GM12878 (cell line): ENCODE data around the gene ST7. TPM values are rescaled to one million over a fixed set of nuclear protein-coding genes. Genes with fewer than 3 reads are reported as not detected.

Source experiments
- ATAC-seq: fragments of 200-7000 bp; cut with Tn5 transposase; 3 replicates; pipeline ENCODE4 v1.9.1; 2020; ENCODE audit warnings: mild to moderate bottlenecking, moderate library complexity
- BruUV-seq: library from RNA; stranded (reverse); fragments of 400-500 nt; replicated peaks from 2 replicates; lab custom pipeline; 2021; lab: Mats Ljungman, UMichigan
- CTCF ChIA-PET: fragments of 300-600 bp; sonication (Branson Sonifier 250); formaldehyde crosslinking; extraction: SDS; loops from one replicate; lab custom pipeline; 2021; ENCODE audit warnings: inconsistent platforms; lab: Yijun Ruan, JAX
- POLR2A ChIA-PET: fragments of 350-600 bp; formaldehyde crosslinking; extraction: SDS; loops from one replicate; lab custom pipeline; 2021; ENCODE audit warnings: inconsistent platforms; lab: Charles Lee
- RAD21 ChIA-PET: fragments of 300-600 bp; sonication (Branson Sonifier 250); formaldehyde crosslinking; loops from one replicate; lab custom pipeline; 2023; ENCODE audit warnings: antibody characterized with exemption; ENCODE audit not compliant: unreplicated experiment; lab: Charles Lee
- SMC1A ChIA-PET: fragments of 300-600 bp; sonication (Branson Sonifier 250); formaldehyde crosslinking; loops from one replicate; lab custom pipeline; 2023; ENCODE audit not compliant: unreplicated experiment, uncharacterized antibody; lab: Charles Lee
- DNase-seq: peaks from one replicate; pipeline ENCODE4 v3.0.0-alpha.2; 2011; ENCODE audit warnings: low read depth, low spot score
- FAIRE-seq: peaks from 3 replicates; lab custom pipeline; 2011; peaks lifted over from hg19 to GRCh38; lab: Jason Lieb, UNC
- H2AFZ ChIP-seq: 2 replicates; pipeline ENCODE4 v1.6.0; 2011; ENCODE audit warnings: low read depth, low read length, control low read depth; ENCODE audit not compliant: control insufficient read depth
- H3K27ac ChIP-seq: 2 replicates; pipeline ENCODE4 v1.5.1; 2011; ENCODE audit warnings: control low read depth; ENCODE audit not compliant: control insufficient read depth, insufficient read depth
- H3K27me3 ChIP-seq, 2 experiments: replicated peaks in 1 of 2; 2 replicates each; pipeline versions ENCODE4 v1.6.0 to v1.6.1; 2011; ENCODE audit warnings: low read length in 1 of 2; ENCODE audit not compliant: control insufficient read depth in 2 of 2, insufficient read depth in 2 of 2
- H3K36me3 ChIP-seq, 2 experiments: 2 replicates each; pipeline ENCODE4 v1.5.1; 2011; ENCODE audit warnings: low read length in 1 of 2; ENCODE audit not compliant: control insufficient read depth in 2 of 2, insufficient read depth in 2 of 2
- H3K4me1 ChIP-seq: 2 replicates; pipeline ENCODE4 v1.6.1; 2011; ENCODE audit warnings: mild to moderate bottlenecking, low read length, moderate library complexity, mixed read lengths; ENCODE audit not compliant: control insufficient read depth, insufficient read depth
- H3K4me2 ChIP-seq: 2 replicates; pipeline ENCODE4 v1.6.0; 2011; ENCODE audit warnings: control low read depth; ENCODE audit not compliant: control insufficient read depth, insufficient read depth
- H3K4me3 ChIP-seq: fragments of 200-600 bp; sonication (generic); 2 replicates; pipeline ENCODE4 v1.5.1; 2016
- H3K79me2 ChIP-seq: 2 replicates; pipeline ENCODE4 v1.6.0; 2011; ENCODE audit warnings: low read length; ENCODE audit not compliant: control insufficient read depth, insufficient read depth
- H3K9ac ChIP-seq: 2 replicates; pipeline ENCODE4 v1.8.0; 2011; ENCODE audit warnings: low read length, control low read depth, mixed read lengths; ENCODE audit not compliant: control insufficient read depth, insufficient read depth
- H3K9me3 ChIP-seq: replicated peaks from 3 replicates; pipeline ENCODE4 v1.5.1; 2011; ENCODE audit warnings: mild to moderate bottlenecking, low read length; ENCODE audit not compliant: control insufficient read depth, insufficient read depth
- H4K20me1 ChIP-seq: 2 replicates; pipeline ENCODE4 v1.6.0; 2011; ENCODE audit not compliant: control insufficient read depth, insufficient read depth
- CEBPB ChIP-seq, 2 experiments: fragments of 150-350 bp in 1 of 2; IDR thresholded peaks; 2 replicates each; pipeline ENCODE4 v1.6.1; 2012 to 2014; ENCODE audit warnings: low read depth in 2 of 2, low read length in 2 of 2, borderline replicate concordance in 1 of 2, inconsistent platforms in 1 of 2
- CHD4 ChIP-seq: fragments of 200-600 bp; sonication (generic); IDR thresholded peaks from 2 replicates; pipeline ENCODE4 v1.6.1; 2016; ENCODE audit warnings: mild to moderate bottlenecking
- IKZF1 ChIP-seq: fragments of 450-650 bp; conservative IDR thresholded peaks from 2 replicates; pipeline ENCODE4 v1.6.1; 2017; ENCODE audit warnings: antibody characterized with exemption, mild to moderate bottlenecking
- NFIC ChIP-seq: IDR thresholded peaks from 2 replicates; pipeline ENCODE4 v1.6.1; 2012; ENCODE audit warnings: low read depth, mild to moderate bottlenecking, inconsistent platforms, low read length, moderate library complexity
- POLR2AphosphoS5 ChIP-seq: IDR thresholded peaks from 2 replicates; pipeline ENCODE4 v1.6.1; 2011; ENCODE audit warnings: mild to moderate bottlenecking, low read length, inconsistent platforms
- SREBF1 ChIP-seq: IDR thresholded peaks from 2 replicates; pipeline ENCODE4 v1.6.1; 2012; ENCODE audit warnings: mild to moderate bottlenecking, low read length
- SREBF2 ChIP-seq: IDR thresholded peaks from 2 replicates; pipeline ENCODE4 v1.6.1; 2012; ENCODE audit warnings: mild to moderate bottlenecking, low read length
- TBL1XR1 ChIP-seq: IDR thresholded peaks from 2 replicates; pipeline ENCODE4 v1.6.1; 2012; ENCODE audit warnings: low read depth, low read length, improper control_type of control experiment
- TCF3 ChIP-seq: IDR thresholded peaks from 2 replicates; pipeline ENCODE4 v1.6.1; 2012; ENCODE audit warnings: low read depth, mild to moderate bottlenecking, low read length, borderline replicate concordance; ENCODE audit not compliant: insufficient read depth
- ZBTB33 ChIP-seq: fragments of 450-650 bp; IDR thresholded peaks from 2 replicates; pipeline ENCODE4 v1.6.1; 2017; ENCODE audit warnings: mild to moderate bottlenecking
- ZNF207 ChIP-seq: fragments of 450-650 bp; IDR thresholded peaks from 2 replicates; pipeline ENCODE4 v1.6.1; 2014; ENCODE audit warnings: antibody characterized with exemption, mild to moderate bottlenecking, borderline replicate concordance
- WGBS: methylation state at CpG from one replicate; pipeline ENCODE4 v1.1.6; 2016; ENCODE audit warnings: low lambda C conversion rate; ENCODE audit not compliant: insufficient replicate concordance, insufficient coverage; ENCODE audit errors: missing lambda C conversion rate; 5-methylcytosine and 5-hydroxymethylcytosine counted together
- in situ Hi-C: fragments of 300-500 bp; cut with MboI; formaldehyde crosslinking; loops from 9 replicates; pipeline ENCODE4 v1.14.3; 2018; ENCODE audit warnings: mixed read lengths
- intact Hi-C: fragments of 100-400 bp; cut with micrococcal nuclease; formaldehyde crosslinking; loops from one replicate; pipeline ENCODE4 v1.14.2; 2022; ENCODE audit not compliant: unreplicated experiment
- polyA plus RNA-seq, 11 experiments: library from polyadenylated mRNA; depleted of rRNA in 4 of 11; unstranded in 6 of 11; stranded (reverse) in 5 of 11; fragments of >200 nt; fragmentation: Nextera tagmentation in 4 of 11; fragmentation: Illumina TruSeq in 1 of 11; extraction: Ambion mirVana in 4 of 11; extraction: Trizol in 1 of 11; gene quantifications; 1 replicate in 1 of 11; 2 replicates in 10 of 11; pipeline versions ENCODE4 v1.2.1 to v1.2.3, GENCODE V29; 2011 to 2016; ENCODE audit warnings: inconsistent platforms in 2 of 11, missing spikeins in 2 of 11, low read depth in 1 of 11
- total RNA-seq, 4 experiments: library from RNA; depleted of rRNA in 3 of 4; stranded (reverse); fragments of >200 nt in 3 of 4; fragmentation: Illumina TruSeq in 1 of 4; extraction: Trizol in 1 of 4; gene quantifications; 2 replicates each; pipeline versions ENCODE4 v1.2.1 to v1.2.3, GENCODE V29; 2013 to 2021
- TF ChIP-seq, protein P1 (sequence below): fragments of 450-650 bp; formaldehyde crosslinking; IDR thresholded peaks from 2 replicates; pipeline ENCODE4 v1.5.0; 2022; ENCODE audit warnings: mild to moderate bottlenecking, missing genetic modification characterization
- TF ChIP-seq, protein P2 (sequence below): fragments of 150-350 bp; IDR thresholded peaks from 2 replicates; pipeline ENCODE4 v1.6.1; 2016; ENCODE audit warnings: low read depth, low read length

ST7 gene
- total and polyA plus RNA-seq, 10 of the 15 experiments (the other 5 are each of a cell fraction or from before 2014, with no cell fraction given) = 27.7 to 76.4 (median 53.6) TPM

GRCh38 chr7:116940689-116941370 lies 12.5 kb upstream of the ST7 start:
- in situ Hi-C loops = no loop called here
- TF ChIP-seq, protein P1, sequence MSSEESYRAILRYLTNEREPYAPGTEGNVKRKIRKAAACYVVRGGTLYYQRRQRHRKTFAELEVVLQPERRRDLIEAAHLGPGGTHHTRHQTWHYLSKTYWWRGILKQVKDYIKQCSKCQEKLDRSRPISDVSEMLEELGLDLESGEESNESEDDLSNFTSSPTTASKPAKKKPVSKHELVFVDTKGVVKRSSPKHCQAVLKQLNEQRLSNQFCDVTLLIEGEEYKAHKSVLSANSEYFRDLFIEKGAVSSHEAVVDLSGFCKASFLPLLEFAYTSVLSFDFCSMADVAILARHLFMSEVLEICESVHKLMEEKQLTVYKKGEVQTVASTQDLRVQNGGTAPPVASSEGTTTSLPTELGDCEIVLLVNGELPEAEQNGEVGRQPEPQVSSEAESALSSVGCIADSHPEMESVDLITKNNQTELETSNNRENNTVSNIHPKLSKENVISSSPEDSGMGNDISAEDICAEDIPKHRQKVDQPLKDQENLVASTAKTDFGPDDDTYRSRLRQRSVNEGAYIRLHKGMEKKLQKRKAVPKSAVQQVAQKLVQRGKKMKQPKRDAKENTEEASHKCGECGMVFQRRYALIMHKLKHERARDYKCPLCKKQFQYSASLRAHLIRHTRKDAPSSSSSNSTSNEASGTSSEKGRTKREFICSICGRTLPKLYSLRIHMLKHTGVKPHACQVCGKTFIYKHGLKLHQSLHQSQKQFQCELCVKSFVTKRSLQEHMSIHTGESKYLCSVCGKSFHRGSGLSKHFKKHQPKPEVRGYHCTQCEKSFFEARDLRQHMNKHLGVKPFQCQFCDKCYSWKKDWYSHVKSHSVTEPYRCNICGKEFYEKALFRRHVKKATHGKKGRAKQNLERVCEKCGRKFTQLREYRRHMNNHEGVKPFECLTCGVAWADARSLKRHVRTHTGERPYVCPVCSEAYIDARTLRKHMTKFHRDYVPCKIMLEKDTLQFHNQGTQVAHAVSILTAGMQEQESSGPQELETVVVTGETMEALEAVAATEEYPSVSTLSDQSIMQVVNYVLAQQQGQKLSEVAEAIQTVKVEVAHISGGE (CRISPR knock-in tag) = no peak
- TF ChIP-seq POLR2AphosphoS5 (no peak), CEBPB (IDR thresholded peaks at IDR 0.05; ENCODE audit: borderline replicate concordance in 1 of 2, low read depth in 2 of 2, low read length in 2 of 2) (no peak), ZBTB33 (no peak), TCF3 (no peak), NFIC (no peak), TBL1XR1 (no peak), SREBF2 (no peak), IKZF1 (no peak), ZNF207 (no peak), CHD4 (no peak), SREBF1 (no peak)
- TF ChIP-seq, protein P2, sequence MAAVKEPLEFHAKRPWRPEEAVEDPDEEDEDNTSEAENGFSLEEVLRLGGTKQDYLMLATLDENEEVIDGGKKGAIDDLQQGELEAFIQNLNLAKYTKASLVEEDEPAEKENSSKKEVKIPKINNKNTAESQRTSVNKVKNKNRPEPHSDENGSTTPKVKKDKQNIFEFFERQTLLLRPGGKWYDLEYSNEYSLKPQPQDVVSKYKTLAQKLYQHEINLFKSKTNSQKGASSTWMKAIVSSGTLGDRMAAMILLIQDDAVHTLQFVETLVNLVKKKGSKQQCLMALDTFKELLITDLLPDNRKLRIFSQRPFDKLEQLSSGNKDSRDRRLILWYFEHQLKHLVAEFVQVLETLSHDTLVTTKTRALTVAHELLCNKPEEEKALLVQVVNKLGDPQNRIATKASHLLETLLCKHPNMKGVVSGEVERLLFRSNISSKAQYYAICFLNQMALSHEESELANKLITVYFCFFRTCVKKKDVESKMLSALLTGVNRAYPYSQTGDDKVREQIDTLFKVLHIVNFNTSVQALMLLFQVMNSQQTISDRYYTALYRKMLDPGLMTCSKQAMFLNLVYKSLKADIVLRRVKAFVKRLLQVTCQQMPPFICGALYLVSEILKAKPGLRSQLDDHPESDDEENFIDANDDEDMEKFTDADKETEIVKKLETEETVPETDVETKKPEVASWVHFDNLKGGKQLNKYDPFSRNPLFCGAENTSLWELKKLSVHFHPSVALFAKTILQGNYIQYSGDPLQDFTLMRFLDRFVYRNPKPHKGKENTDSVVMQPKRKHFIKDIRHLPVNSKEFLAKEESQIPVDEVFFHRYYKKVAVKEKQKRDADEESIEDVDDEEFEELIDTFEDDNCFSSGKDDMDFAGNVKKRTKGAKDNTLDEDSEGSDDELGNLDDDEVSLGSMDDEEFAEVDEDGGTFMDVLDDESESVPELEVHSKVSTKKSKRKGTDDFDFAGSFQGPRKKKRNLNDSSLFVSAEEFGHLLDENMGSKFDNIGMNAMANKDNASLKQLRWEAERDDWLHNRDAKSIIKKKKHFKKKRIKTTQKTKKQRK = no peak

More at GRCh38 chr7:116940689-116941370, 12.5 kb upstream of the ST7 start:
- intact Hi-C loops = no loop called here
- H3K9ac ChIP-seq = no peak overlapping the region
- 85% methylated on average over 8 of the region's 8 CpGs for WGBS
- no peak overlapping the region for H3K4me2 ChIP-seq
- H3K27me3 ChIP-seq = no peaks in the 10 kb centered on the region
- no peak overlapping the region for H3K4me3 ChIP-seq
- RAD21 ChIA-PET = interaction anchor here (0.8 to 1.0 kb wide), 3 partner anchors 8 to 186 kb away, joined by 3 to 6 read pairs (median 3); no protein-coding TSS in a partner anchor
- H2AFZ ChIP-seq = no peak overlapping the region
- H3K36me3 ChIP-seq = no peaks in the 10 kb centered on the region
- no peaks in the 10 kb centered on the region for H3K9me3 ChIP-seq
- no peaks in the 10 kb centered on the region for H4K20me1 ChIP-seq
- BruUV-seq = no TSS peak
- no peaks in the 10 kb centered on the region for H3K4me1 ChIP-seq
- SMC1A ChIA-PET = interaction anchor here (0.7 to 2.4 kb wide), 10 partner anchors 8 to 272 kb away, joined by 3 to 8 read pairs (median 5); no protein-coding TSS in a partner anchor
- no peaks in the 10 kb centered on the region for H3K79me2 ChIP-seq
- DNase-seq (no peak), ATAC-seq (no peak), FAIRE-seq (no peak)
- CTCF ChIA-PET = interaction anchor here (1.0 to 2.4 kb wide), 4 partner anchors 10 to 187 kb away, joined by 3 to 18 read pairs (median 6); no protein-coding TSS in a partner anchor
- POLR2A ChIA-PET = interaction anchor here (0.6 to 0.7 kb wide), 2 partner anchors 10 to 25 kb away, joined by 3 read pairs; no protein-coding TSS in a partner anchor
- no peak overlapping the region for H3K27ac ChIP-seq
